Ovary (tissue), 9 donors: ENCODE results near the gene CIB1. TPM values are rescaled to one million over a fixed set of nuclear protein-coding genes. Genes with fewer than 3 reads are reported as not detected.

ENCODE experiments used
- DNase-seq, 5 donors: peaks; one replicate each; pipeline ENCODE4 v3.0.0-alpha.2; 2019 to 2020
- H3K27ac ChIP-seq, 2 donors: fragments of 200-600 bp; one replicate each; pipeline versions ENCODE4 v1.5.1 to v1.8.0; 2019 to 2022
- H3K27me3 ChIP-seq: fragments of 200-600 bp; one replicate; pipeline ENCODE4 v1.8.0; 2022
- H3K36me3 ChIP-seq: fragments of 200-600 bp; sonication (generic); one replicate; pipeline ENCODE4 v1.5.1; 2019
- H3K4me1 ChIP-seq: one replicate; pipeline ENCODE4 v1.8.1; 2013; ENCODE audit warnings: mild to moderate bottlenecking, moderate library complexity; ENCODE audit not compliant: insufficient read depth
- H3K4me3 ChIP-seq: fragments of 200-600 bp; sonication (generic); one replicate; pipeline ENCODE4 v1.5.1; 2017
- H3K9me3 ChIP-seq, 2 donors: fragments of 200-600 bp in 1 of 2; sonication (generic) in 1 of 2; one replicate each; pipeline versions ENCODE4 v1.5.1 to v1.8.1; 2013 to 2019; ENCODE audit warnings: mild to moderate bottlenecking in 1 of 2, moderate library complexity in 1 of 2
- CTCF ChIP-seq, 3 donors: fragments of 450-650 bp in 2 of 3; fragments of 200-600 bp in 1 of 3; IDR thresholded peaks; one replicate each; pipeline versions ENCODE4 v1.5.1 to v1.8.0; 2016 to 2022; ENCODE audit warnings: antibody characterized with exemption in 3 of 3, mild to moderate bottlenecking in 1 of 3
- EP300 ChIP-seq: sonication (generic); formaldehyde crosslinking; IDR thresholded peaks from one replicate; pipeline ENCODE4 v1.6.1; 2017; ENCODE audit warnings: antibody characterized with exemption
- POLR2A ChIP-seq: fragments of 450-650 bp; IDR thresholded peaks from one replicate; pipeline ENCODE4 v1.6.1; 2017; ENCODE audit warnings: antibody characterized with exemption, mild to moderate bottlenecking, moderate library complexity
- WGBS, 3 donors: extraction: QIAGEN DNeasy Blood & Tissue Kit in 1 of 3; methylation state at CpG; one replicate each; pipeline versions ENCODE4 v1.1.5 to v1.1.7; 2013 to 2017; 5-methylcytosine and 5-hydroxymethylcytosine counted together
- intact Hi-C, 4 donors: fragments of 100-400 bp; cut with DNase I; formaldehyde crosslinking; loops; one replicate each; pipeline versions ENCODE4 v1.11.0 to v1.15.1; 2022 to 2023
- polyA plus RNA-seq, 2 donors: library from polyadenylated mRNA; stranded (reverse); fragments of 200-250 nt in 1 of 2; fragments of 350-450 nt in 1 of 2; fragmentation: Illumina TruSeq in 1 of 2; extraction: RNeasy Lipid Tissue Mini Kit (QIAGEN cat#74804) in 1 of 2; gene quantifications; one replicate each; pipeline ENCODE4 v1.2.3, GENCODE V29; 2013 to 2014
- total RNA-seq, 7 donors: library from RNA; depleted of rRNA in 2 of 7; stranded (reverse); fragments of >200 nt in 2 of 7; fragmentation: NEBNext Ultra II Directional in 3 of 7; extraction: Animal tissue kit (Norgen Biotek cat#: 25700) in 3 of 7; gene quantifications; one replicate each; pipeline versions ENCODE4 v1.1.0 to v1.2.4, GENCODE V29; 2016 to 2023
- donor health status: DM: no; HTN: no; CAD: no; lungs with moderate emphysema.
- donor health status: DM: no; HTN: no; CAD: no.
- donor health status: Bipolar disorder and iron deficiency.
- donor health status: DM: yes; HTN: yes; CAD: no.
- donor health status: DM: no; HTN: no; CAD: no.
- donor health status: DM: yes; HTN: yes; CAD: no.

CIB1 gene
- total and polyA plus RNA-seq, 9 donors, result 18.5 to 68.8 (median 45.0) TPM

GRCh38 chr15:90214553-90215196 is 19.1 kb downstream of the CIB1 start:
- Histone ChIP-seq H3K9me3 (no peaks in the 10 kb centered on the region), H3K27ac (no peak overlapping the region), H3K36me3 (no peaks in the 10 kb centered on the region), H3K4me3 (no peak overlapping the region), H3K27me3 (no peaks in the 10 kb centered on the region), H3K4me1 (no peaks in the 10 kb centered on the region)
- WGBS, 3 donors, result 50 to 66% (median 60%) methylated on average over 8 of the region's 8 CpGs
- TF ChIP-seq CTCF (IDR thresholded peaks at IDR 0.05), result no peak
- TF ChIP-seq EP300, result no peak
- TF ChIP-seq POLR2A, result no peak
- intact Hi-C loops, result no loop called here
- no peak for DNase-seq

DNA sequence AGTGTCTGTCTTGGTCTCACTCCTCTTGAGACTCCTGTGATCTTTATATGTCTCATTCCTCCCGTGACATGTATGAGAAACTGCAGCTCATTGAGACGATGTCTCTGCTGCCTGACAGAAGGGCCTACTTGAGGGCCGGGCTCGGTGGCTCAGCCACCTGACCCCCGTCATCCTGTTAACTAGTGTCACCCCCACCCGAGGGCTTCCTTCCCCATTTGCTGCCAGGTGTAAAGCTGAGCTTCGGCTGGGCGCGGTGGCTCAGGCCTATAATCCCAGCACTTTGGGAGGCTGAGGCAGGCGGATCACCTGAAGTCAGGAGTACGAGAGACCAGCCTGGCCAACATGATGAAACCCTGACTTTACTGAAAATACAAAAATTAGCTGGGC is 19.9 kb downstream of the CIB1 start:
- 91 to 94% (median 93%) methylated on average over 11 of the region's 11 CpGs for WGBS, 3 donors
- Histone ChIP-seq H3K36me3 (no peaks in the 10 kb centered on the region), H3K4me3 (no peak overlapping the region), H3K27me3 (no peaks in the 10 kb centered on the region), H3K27ac (no peak overlapping the region), H3K9me3 (no peaks in the 10 kb centered on the region), H3K4me1 (no peaks in the 10 kb centered on the region)
- intact Hi-C loops, result no loop called here
- no peak for TF ChIP-seq POLR2A
- no peak for TF ChIP-seq CTCF (IDR thresholded peaks at IDR 0.05)
- no peak for TF ChIP-seq EP300
- DNase-seq, result no peak

GRCh38 chr15:90213122-90213817 is 20.5 kb downstream of the CIB1 start:
- 79 to 83% (median 82%) methylated on average over 12 of the region's 12 CpGs for WGBS, 3 donors
- Histone ChIP-seq H3K4me1 (no peaks in the 10 kb centered on the region), H3K36me3 (no peaks in the 10 kb centered on the region), H3K27me3 (no peaks in the 10 kb centered on the region), H3K27ac (no peak overlapping the region), H3K9me3 (no peaks in the 10 kb centered on the region), H3K4me3 (no peak overlapping the region)
- no peak for DNase-seq
- intact Hi-C loops, result no loop called here
- TF ChIP-seq POLR2A (no peak), CTCF (IDR thresholded peaks at IDR 0.05) (no peak), EP300 (no peak)

DNA sequence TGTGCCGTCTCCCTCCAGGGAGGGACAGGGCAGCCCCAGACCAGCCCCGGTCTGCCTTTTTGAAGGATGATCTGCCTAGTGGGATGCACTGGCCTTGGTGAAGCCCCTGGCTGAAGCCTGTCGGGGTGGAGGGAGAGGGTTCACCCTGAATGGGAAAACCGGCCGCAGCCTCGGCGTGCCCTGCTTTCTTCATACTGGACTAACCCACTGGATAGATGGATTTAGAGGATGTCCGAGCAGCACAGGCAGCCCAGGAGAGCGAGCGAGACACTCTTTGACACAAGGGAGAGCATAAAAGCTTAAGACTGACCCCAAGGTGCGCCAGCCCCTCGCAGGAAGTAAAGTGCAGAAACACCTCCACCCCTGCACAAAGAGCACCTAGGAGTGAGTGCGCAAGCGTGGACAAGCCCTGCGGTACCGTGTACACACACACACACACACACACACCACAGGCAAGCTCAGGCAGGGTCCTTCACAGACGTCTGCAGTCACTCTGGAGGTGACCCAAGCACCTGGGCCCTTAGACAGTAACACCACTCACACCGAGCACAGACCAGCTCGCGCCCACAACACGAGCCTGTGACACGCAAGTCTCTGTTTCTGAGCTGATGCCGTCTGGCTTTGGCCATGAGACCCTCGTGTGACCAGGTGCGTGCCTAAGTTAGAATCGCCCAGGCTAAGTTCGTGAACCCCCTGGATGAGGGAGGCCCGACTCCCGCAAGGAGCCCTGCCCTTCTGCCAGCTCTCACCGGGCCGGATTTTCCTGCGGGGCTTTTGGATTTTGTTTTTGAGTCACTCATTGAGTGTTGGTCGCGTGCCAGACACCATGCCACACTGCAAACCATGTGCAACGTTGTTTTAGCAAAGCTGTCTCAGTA is 21.3 kb downstream of the CIB1 start:
- Histone ChIP-seq H3K4me1 (no peaks in the 10 kb centered on the region), H3K36me3 (no peaks in the 10 kb centered on the region), H3K27me3 (no peaks in the 10 kb centered on the region), H3K4me3 (no peak overlapping the region), H3K9me3 (no peaks in the 10 kb centered on the region), H3K27ac (no peak overlapping the region)
- WGBS, 3 donors, result 86 to 89% (median 88%) methylated on average over 35 of the region's 35 CpGs
- TF ChIP-seq CTCF (IDR thresholded peaks at IDR 0.05), result no peak
- no peak for TF ChIP-seq POLR2A
- no peak for TF ChIP-seq EP300
- DNase-seq, result no peak
- intact Hi-C loops, result no loop called here
